Activated CD8-positive, alpha-beta memory T cell treated with anti-CD3 and anti-CD28 coated beads, Interleukin-2, amount 50 U/mL, for 24 hours (primary cell): ENCODE results near the gene FAT4.

ENCODE experiments used
- DNase-seq: peaks from one replicate; pipeline ENCODE4 v3.0.0-alpha.2; 2020; ENCODE audit errors: extremely low read depth

Gene FAT4

GRCh38 chr4:125314676-125315575, at the start of gene FAT4:
TSS of gene FAT4 (plus strand) at chr4:125314955. CDS start at chr4:125316412, 1,457 bp downstream.
- DNase-seq = no peak

GRCh38 chr4:125265846-125266245, 48.9 kb upstream of the FAT4 start:
- DNase-seq = no peak

GRCh38 chr4:125266901-125267604, 47.7 kb upstream of the FAT4 start:
- DNase-seq = no peak

- DNase-seq = no peak
Measured at GRCh38 chr4:125267630-125268029, 47.1 kb upstream of the FAT4 start.

GRCh38 chr4:125268068-125268755, 46.5 kb upstream of the FAT4 start:
- DNase-seq = no peak

GRCh38 chr4:125276811-125277210, 37.9 kb upstream of the FAT4 start:
- DNase-seq = no peak

- no peak for DNase-seq
Measured at GRCh38 chr4:125277790-125278189, 37.0 kb upstream of the FAT4 start.

- DNase-seq = no peak
Measured at GRCh38 chr4:125280892-125281403, 33.8 kb upstream of the FAT4 start.

- no peak for DNase-seq
Measured at GRCh38 chr4:125283707-125284279, 31.0 kb upstream of the FAT4 start.

GRCh38 chr4:125297116-125297515, 17.6 kb upstream of the FAT4 start:
- DNase-seq = no peak

GRCh38 chr4:125303058-125303457, 11.7 kb upstream of the FAT4 start:
- no peak for DNase-seq

GRCh38 chr4:125303821-125304220, 10.9 kb upstream of the FAT4 start:
- no peak for DNase-seq

GRCh38 chr4:125306112-125306511, 8.6 kb upstream of the FAT4 start:
- DNase-seq = no peak

GRCh38 chr4:125306533-125306932, 8.2 kb upstream of the FAT4 start:
- no peak for DNase-seq

- DNase-seq = no peak
Measured at GRCh38 chr4:125311503-125311902, 3.3 kb upstream of the FAT4 start.

- no peak for DNase-seq
Measured at GRCh38 chr4:125313497-125313896, 1.3 kb upstream of the FAT4 start.

GRCh38 chr4:125313989-125314667, 627 bp upstream of the FAT4 start:
- DNase-seq = no peak

- no peak for DNase-seq
Measured at GRCh38 chr4:125315576-125316400, 1.0 kb downstream of the FAT4 start.

GRCh38 chr4:125316401-125316790, 1.6 kb downstream of the FAT4 start:
- DNase-seq = no peak

- no peak for DNase-seq
Measured at GRCh38 chr4:125316791-125317524, 2.2 kb downstream of the FAT4 start.
